ENCODE measurements around the gene PTPRM.

The PTPRM gene

GRCh38 chr18:8287196-8287885 is 720.2 kb downstream of the PTPRM start:
- Histone ChIP-seq H3K79me1 (replicated peaks; ENCODE audit: low read length, poor library complexity, severe bottlenecking) (peaks cover 7% of the 10 kb centered on the region), H3K9ac (ENCODE audit: low read length) (no peak overlapping the region), H4K8ac (ENCODE audit: low read length) (no peak overlapping the region), H3K4me2 (ENCODE audit: low read length, poor library complexity, severe bottlenecking) (no peak overlapping the region), H2BK15ac (ENCODE audit: low read depth, poor library complexity, severe bottlenecking) (no peak overlapping the region), H3K23ac (ENCODE audit: low read length in 2 of 2) (no peak overlapping the region), H3K27ac (ENCODE audit: low read length, poor library complexity, severe bottlenecking) (no peak overlapping the region), H3K14ac (ENCODE audit: low read length in 2 of 2) (no peak overlapping the region), H4K91ac (ENCODE audit: low read length) (no peak overlapping the region), H2AK5ac (ENCODE audit: low read length, severe bottlenecking) (no peak overlapping the region), H3K18ac (ENCODE audit: low read depth in 1 of 2, low read length in 2 of 2) (no peak overlapping the region), H2BK12ac (ENCODE audit: low read length in 2 of 2) (no peak overlapping the region), H2AFZ (ENCODE audit: low read depth, low read length) (no peak overlapping the region), H2BK5ac (ENCODE audit: low read depth, low read length, poor library complexity, severe bottlenecking) (no peak overlapping the region), H3K27me3 (ENCODE audit: control insufficient read depth in 1 of 2, insufficient read depth in 1 of 2, low read length in 2 of 2) (no peaks in the 10 kb centered on the region), H3K36me3 (ENCODE audit: control insufficient read depth in 1 of 2, insufficient read depth in 2 of 2, low read depth in 1 of 2, low read length in 2 of 2) (peaks cover 0 to 3% of the 10 kb centered on the region in 2 experiments), H3K4me3 (ENCODE audit: insufficient read depth in 1 of 2, low read depth in 1 of 2, low read length in 2 of 2) (no peak overlapping the region), H2BK120ac (ENCODE audit: low read depth, low read length) (no peak overlapping the region), H3K9me3 (ENCODE audit: control insufficient read depth, low read length) (no peaks in the 10 kb centered on the region), H3K4ac (ENCODE audit: low read depth in 1 of 2, low read length in 2 of 2) (no peak overlapping the region), H3K4me1 (ENCODE audit: control insufficient read depth, insufficient read depth, low read depth, low read length) (peaks cover 2% of the 10 kb centered on the region)
- DNase-seq: no peak
- 83% methylated on average over 2 of the region's 2 CpGs for WGBS

DNA sequence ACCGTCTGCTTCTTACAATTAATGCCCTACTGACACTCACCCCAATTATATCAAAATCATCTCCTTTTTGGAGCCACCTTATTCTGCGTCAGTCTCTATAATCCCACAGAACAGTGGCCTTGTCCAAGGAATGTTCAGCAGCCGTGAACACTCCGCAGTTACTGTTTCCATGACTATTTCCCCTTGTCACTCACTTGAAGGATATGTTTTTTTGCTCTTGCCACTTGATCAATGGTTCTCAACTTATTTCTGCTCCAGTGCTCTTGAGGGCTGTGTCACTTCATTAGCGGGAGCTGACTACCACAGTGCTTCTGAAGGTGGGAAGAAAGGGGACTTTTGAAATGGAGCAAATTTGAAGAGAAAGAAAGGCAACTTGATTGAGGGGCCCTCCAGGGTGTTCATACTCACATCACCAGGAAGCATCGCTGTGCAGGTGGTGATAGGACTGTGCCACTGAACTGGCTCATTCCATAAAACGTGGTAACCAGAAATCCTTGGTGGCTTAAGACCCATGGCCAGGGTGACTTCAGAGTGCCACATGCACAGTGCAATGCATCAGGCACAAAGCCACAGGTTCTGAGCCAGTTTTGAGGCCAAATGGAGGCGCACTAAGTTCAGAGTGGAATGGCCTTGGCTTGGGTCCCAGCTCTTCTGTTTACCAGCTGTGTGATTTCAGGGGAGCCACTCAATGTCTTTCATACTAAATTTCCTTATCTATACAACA is 721.5 kb downstream of the PTPRM start:
- Histone ChIP-seq H4K91ac (ENCODE audit: low read length) (no peak overlapping the region), H3K4ac (ENCODE audit: low read depth in 1 of 2, low read length in 2 of 2) (no peak overlapping the region), H2BK12ac (ENCODE audit: low read length in 2 of 2) (no peak overlapping the region), H3K4me1 (ENCODE audit: control insufficient read depth, insufficient read depth, low read depth, low read length) (peaks cover 2% of the 10 kb centered on the region), H3K27me3 (ENCODE audit: control insufficient read depth in 1 of 2, insufficient read depth in 1 of 2, low read length in 2 of 2) (no peaks in the 10 kb centered on the region), H3K4me2 (ENCODE audit: low read length, poor library complexity, severe bottlenecking) (no peak overlapping the region), H3K9ac (ENCODE audit: low read length) (no peak overlapping the region), H2AFZ (ENCODE audit: low read depth, low read length) (no peak overlapping the region), H4K8ac (ENCODE audit: low read length) (no peak overlapping the region), H2BK120ac (ENCODE audit: low read depth, low read length) (no peak overlapping the region), H3K27ac (ENCODE audit: low read length, poor library complexity, severe bottlenecking) (no peak overlapping the region), H2BK5ac (ENCODE audit: low read depth, low read length, poor library complexity, severe bottlenecking) (no peak overlapping the region), H3K23ac (ENCODE audit: low read length in 2 of 2) (no peak overlapping the region), H3K14ac (ENCODE audit: low read length in 2 of 2) (no peak overlapping the region), H3K36me3 (ENCODE audit: control insufficient read depth in 1 of 2, insufficient read depth in 2 of 2, low read depth in 1 of 2, low read length in 2 of 2) (peaks cover 0 to 3% of the 10 kb centered on the region in 2 experiments), H3K18ac (ENCODE audit: low read depth in 1 of 2, low read length in 2 of 2) (no peak overlapping the region), H3K79me1 (replicated peaks; ENCODE audit: low read length, poor library complexity, severe bottlenecking) (peaks cover 7% of the 10 kb centered on the region), H2BK15ac (ENCODE audit: low read depth, poor library complexity, severe bottlenecking) (no peak overlapping the region), H3K9me3 (ENCODE audit: control insufficient read depth, low read length) (no peaks in the 10 kb centered on the region), H3K4me3 (ENCODE audit: insufficient read depth in 1 of 2, low read depth in 1 of 2, low read length in 2 of 2) (no peak overlapping the region), H2AK5ac (ENCODE audit: low read length, severe bottlenecking) (no peak overlapping the region)
- 96% methylated on average over 8 of the region's 8 CpGs for WGBS
- DNase-seq: no peak

- no peak overlapping the region for H2AFZ ChIP-seq (ENCODE audit: low read depth, low read length)
- H3K4me1 ChIP-seq (ENCODE audit: control insufficient read depth, insufficient read depth, low read depth, low read length): peaks cover 3% of the 10 kb centered on the region
- no peak for DNase-seq
- no peak overlapping the region for H2AK5ac ChIP-seq (ENCODE audit: low read length, severe bottlenecking)
- no peak overlapping the region for H4K8ac ChIP-seq (ENCODE audit: low read length)
- H3K14ac ChIP-seq (ENCODE audit: low read length in 2 of 2): no peak overlapping the region
- no peak overlapping the region for H2BK12ac ChIP-seq (ENCODE audit: low read length in 2 of 2)
- no peak overlapping the region for H3K27ac ChIP-seq (ENCODE audit: low read length, poor library complexity, severe bottlenecking)
- peaks cover 7% of the 10 kb centered on the region for H3K79me1 ChIP-seq (replicated peaks; ENCODE audit: low read length, poor library complexity, severe bottlenecking)
- no peaks in the 10 kb centered on the region for H3K27me3 ChIP-seq (ENCODE audit: control insufficient read depth in 1 of 2, insufficient read depth in 1 of 2, low read length in 2 of 2)
- no peak overlapping the region for H2BK5ac ChIP-seq (ENCODE audit: low read depth, low read length, poor library complexity, severe bottlenecking)
- H2BK15ac ChIP-seq (ENCODE audit: low read depth, poor library complexity, severe bottlenecking): no peak overlapping the region
- no peak overlapping the region for H3K4ac ChIP-seq (ENCODE audit: low read depth in 1 of 2, low read length in 2 of 2)
- no peak overlapping the region for H3K18ac ChIP-seq (ENCODE audit: low read depth in 1 of 2, low read length in 2 of 2)
- H3K9ac ChIP-seq (ENCODE audit: low read length): no peak overlapping the region
- H4K91ac ChIP-seq (ENCODE audit: low read length): no peak overlapping the region
- H3K4me2 ChIP-seq (ENCODE audit: low read length, poor library complexity, severe bottlenecking): no peak overlapping the region
- H2BK120ac ChIP-seq (ENCODE audit: low read depth, low read length): no peak overlapping the region
- no peak overlapping the region for H3K4me3 ChIP-seq (ENCODE audit: insufficient read depth in 1 of 2, low read depth in 1 of 2, low read length in 2 of 2)
- WGBS: 100% methylated on average over 1 of the region's 3 CpGs
- no peak overlapping the region for H3K23ac ChIP-seq (ENCODE audit: low read length in 2 of 2)
- H3K36me3 ChIP-seq (ENCODE audit: control insufficient read depth in 1 of 2, insufficient read depth in 2 of 2, low read depth in 1 of 2, low read length in 2 of 2): peaks cover 0 to 10% of the 10 kb centered on the region in 2 experiments
- H3K9me3 ChIP-seq (ENCODE audit: control insufficient read depth, low read length): no peaks in the 10 kb centered on the region
Measured at GRCh38 chr18:8290435-8290834, 723.3 kb downstream of the PTPRM start.

- Histone ChIP-seq H4K91ac (ENCODE audit: low read length) (no peak overlapping the region), H3K14ac (ENCODE audit: low read length in 2 of 2) (no peak overlapping the region), H2AK5ac (ENCODE audit: low read length, severe bottlenecking) (no peak overlapping the region), H3K23ac (ENCODE audit: low read length in 2 of 2) (no peak overlapping the region), H3K27me3 (ENCODE audit: control insufficient read depth in 1 of 2, insufficient read depth in 1 of 2, low read length in 2 of 2) (no peaks in the 10 kb centered on the region), H2BK5ac (ENCODE audit: low read depth, low read length, poor library complexity, severe bottlenecking) (no peak overlapping the region), H3K9me3 (ENCODE audit: control insufficient read depth, low read length) (no peaks in the 10 kb centered on the region), H3K4me2 (ENCODE audit: low read length, poor library complexity, severe bottlenecking) (no peak overlapping the region), H3K4me1 (ENCODE audit: control insufficient read depth, insufficient read depth, low read depth, low read length) (peaks cover 3% of the 10 kb centered on the region), H4K8ac (ENCODE audit: low read length) (no peak overlapping the region), H2BK15ac (ENCODE audit: low read depth, poor library complexity, severe bottlenecking) (no peak overlapping the region), H3K36me3 (ENCODE audit: control insufficient read depth in 1 of 2, insufficient read depth in 2 of 2, low read depth in 1 of 2, low read length in 2 of 2) (peaks cover 0 to 10% of the 10 kb centered on the region in 2 experiments), H3K27ac (ENCODE audit: low read length, poor library complexity, severe bottlenecking) (no peak overlapping the region), H2AFZ (ENCODE audit: low read depth, low read length) (no peak overlapping the region), H2BK12ac (ENCODE audit: low read length in 2 of 2) (no peak overlapping the region), H3K4me3 (ENCODE audit: insufficient read depth in 1 of 2, low read depth in 1 of 2, low read length in 2 of 2) (no peak overlapping the region), H3K4ac (ENCODE audit: low read depth in 1 of 2, low read length in 2 of 2) (no peak overlapping the region), H3K79me1 (replicated peaks; ENCODE audit: low read length, poor library complexity, severe bottlenecking) (peaks cover 7% of the 10 kb centered on the region), H2BK120ac (ENCODE audit: low read depth, low read length) (no peak overlapping the region), H3K9ac (ENCODE audit: low read length) (no peak overlapping the region), H3K18ac (ENCODE audit: low read depth in 1 of 2, low read length in 2 of 2) (no peak overlapping the region)
- DNase-seq: no peak
- 90% methylated on average over 1 of the region's 1 CpG for WGBS
Measured at GRCh38 chr18:8290913-8291312, 723.8 kb downstream of the PTPRM start.

All from mesenchymal stem cell (in vitro differentiated cells and primary cell).